Measurements from ENCODE around the gene TSHZ3. TPM values are rescaled to one million over a fixed set of nuclear protein-coding genes. Genes with fewer than 3 reads are reported as not detected.
A peak's percentile ranks its signal among the peaks of the same experiment; 100 is the strongest.

TSHZ3 gene
- total RNA-seq, 6 donors from 2014 or later = 2.9 to 10.1 (median 6.3) TPM

- TF ChIP-seq POLR2A (IDR thresholded peaks at IDR 0.05) (no peak), CTCF (IDR thresholded peaks at IDR 0.05) (no peak), POLR2AphosphoS5 (IDR thresholded peaks at IDR 0.05) (no peak), EP300 (IDR thresholded peaks at IDR 0.05) (no peak)
- no peaks in the 10 kb centered on the region for H3K4me1 ChIP-seq
- no peak for ATAC-seq (ENCODE audit: low FRiP score in 2 of 2)
- no peaks in the 10 kb centered on the region for H3K36me3 ChIP-seq
- no peak overlapping the region for H3K4me3 ChIP-seq
- H3K9me3 ChIP-seq = no peaks in the 10 kb centered on the region
- no peak overlapping the region for H3K27ac ChIP-seq
- 79 to 91% methylated on average over 2 of the region's 2 CpGs for WGBS, 2 donors
- H3K27me3 ChIP-seq = no peaks in the 10 kb centered on the region
- DNase-seq = no peak
Observed at GRCh38 chr19:31292639-31293185, 56.5 kb downstream of the TSHZ3 start.

GRCh38 chr19:31290931-31291590, 58.2 kb downstream of the TSHZ3 start:
- no peak for ATAC-seq (ENCODE audit: low FRiP score in 2 of 2)
- H3K9me3 ChIP-seq = no peaks in the 10 kb centered on the region

GRCh38 chr19:31289976-31290375, 59.3 kb downstream of the TSHZ3 start:
- H3K9me3 ChIP-seq = no peaks in the 10 kb centered on the region
- no peaks in the 10 kb centered on the region for H3K4me1 ChIP-seq
- H3K27ac ChIP-seq = no peak overlapping the region
- H3K36me3 ChIP-seq = no peaks in the 10 kb centered on the region
- H3K27me3 ChIP-seq = no peaks in the 10 kb centered on the region
- H3K4me3 ChIP-seq = no peak overlapping the region
- DNase-seq = no peak
- no peak for ATAC-seq (ENCODE audit: low FRiP score in 2 of 2)
- WGBS, 2 donors = 85 to 86% methylated on average over 1 to 4 of the region's 4 CpGs
- TF ChIP-seq POLR2A (IDR thresholded peaks at IDR 0.05) = no peak
- TF ChIP-seq CTCF (IDR thresholded peaks at IDR 0.05) = no peak
- TF ChIP-seq POLR2AphosphoS5 (IDR thresholded peaks at IDR 0.05) = no peak
- no peak for TF ChIP-seq EP300 (IDR thresholded peaks at IDR 0.05)

More at GRCh38 chr19:31290931-31291590, 58.2 kb downstream of the TSHZ3 start:
- Histone ChIP-seq H3K27ac (no peak overlapping the region), H3K27me3 (no peaks in the 10 kb centered on the region), H3K4me1 (no peaks in the 10 kb centered on the region), H3K36me3 (no peaks in the 10 kb centered on the region), H3K4me3 (no peak overlapping the region)
- 72% methylated on average over 8 of the region's 8 CpGs for WGBS, 2 donors
- no peak for TF ChIP-seq POLR2AphosphoS5 (IDR thresholded peaks at IDR 0.05)
- no peak for TF ChIP-seq EP300 (IDR thresholded peaks at IDR 0.05)
- no peak for TF ChIP-seq POLR2A (IDR thresholded peaks at IDR 0.05)
- TF ChIP-seq CTCF (IDR thresholded peaks at IDR 0.05) = no peak
- no peak for DNase-seq

GRCh38 chr19:31289381-31289880, 59.8 kb downstream of the TSHZ3 start:
- TF ChIP-seq EP300 (IDR thresholded peaks at IDR 0.05) = no peak
- no peak for TF ChIP-seq POLR2AphosphoS5 (IDR thresholded peaks at IDR 0.05)
- no peak for TF ChIP-seq POLR2A (IDR thresholded peaks at IDR 0.05)
- no peak for TF ChIP-seq CTCF (IDR thresholded peaks at IDR 0.05)

More at GRCh38 chr19:31289381-31289880, 59.8 kb downstream of the TSHZ3 start:
- Histone ChIP-seq H3K4me3 (no peak overlapping the region), H3K4me1 (no peaks in the 10 kb centered on the region), H3K27ac (no peak overlapping the region), H3K9me3 (no peaks in the 10 kb centered on the region), H3K36me3 (no peaks in the 10 kb centered on the region), H3K27me3 (no peaks in the 10 kb centered on the region)
- ATAC-seq (ENCODE audit: low FRiP score in 2 of 2) = no peak
- 85 to 92% methylated on average over 7 to 10 of the region's 10 CpGs for WGBS, 2 donors
- DNase-seq = peak in 1 of 2 donors; percentile 34
